CD4-positive, alpha-beta T cell treated with Interleukin-17A for 1 hour (primary cell): ENCODE measurements around the gene RTP2.
"Not testable (repeated sequence)": the region's sequence is repeated elsewhere in the genome, so short reads cannot be mapped to it uniquely, and the experiment has no call there.

Experiments used
- DNase-seq: peaks from one replicate; pipeline ENCODE4 v3.0.0-alpha.2; 2020

Gene RTP2

DNA sequence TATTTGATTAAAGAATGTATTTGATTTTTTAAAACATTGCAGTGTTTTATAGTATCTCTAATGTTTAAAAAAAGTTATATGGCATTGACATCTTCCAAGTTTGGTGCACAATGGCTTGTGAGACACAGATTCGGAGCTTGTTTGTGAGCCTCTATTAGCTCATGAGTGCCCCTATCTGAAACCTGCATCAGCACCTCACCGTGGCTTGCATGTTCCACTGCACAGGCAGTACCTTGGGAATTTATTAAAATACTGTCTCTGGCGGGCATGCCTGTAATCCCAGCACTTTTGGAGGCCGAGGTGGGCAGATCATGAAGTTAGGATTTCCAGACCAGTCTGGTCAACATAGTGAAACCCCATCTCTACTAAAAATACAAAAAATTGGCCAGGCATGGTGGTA is 6.8 kb upstream of the RTP2 start:
- no peak for DNase-seq

DNA sequence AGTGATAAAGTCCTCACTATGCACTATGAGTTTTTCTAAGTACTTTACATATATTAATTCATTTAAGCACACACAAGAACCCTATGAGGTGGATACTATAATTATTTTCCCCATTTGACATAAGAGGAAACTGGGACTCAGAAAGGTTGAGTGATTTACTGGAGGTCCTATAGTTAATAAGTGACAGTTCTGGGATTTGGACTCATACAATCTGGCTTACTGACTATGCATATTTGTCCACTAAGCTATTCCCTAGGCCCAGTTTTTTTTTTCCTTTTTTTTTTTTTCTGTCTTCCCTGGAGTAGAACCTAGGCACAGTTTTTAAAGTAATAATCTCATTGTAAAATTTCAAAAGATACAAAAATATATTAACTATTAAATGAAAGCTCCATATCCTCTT is 6.3 kb upstream of the RTP2 start:
- DNase-seq: no peak

DNA sequence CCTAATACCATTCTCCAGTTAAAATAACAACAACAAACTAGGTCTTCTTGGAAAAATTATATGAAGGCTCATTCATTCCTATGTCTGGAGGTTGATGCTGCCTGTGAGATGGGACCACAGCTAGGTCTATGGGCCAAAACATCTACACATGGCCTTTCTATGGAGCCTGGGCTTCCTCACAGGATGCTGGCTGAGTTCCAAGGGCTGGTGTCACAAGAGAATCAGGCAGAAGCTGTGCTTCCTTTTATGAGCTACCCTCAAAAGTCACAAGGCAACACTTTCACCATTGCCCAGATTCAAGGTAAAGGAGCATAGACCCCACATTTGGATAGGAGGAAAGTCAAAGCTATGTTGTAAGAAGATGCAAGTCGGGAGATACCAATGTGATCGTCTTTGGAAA is 4.6 kb upstream of the RTP2 start:
- no peak for DNase-seq

DNA sequence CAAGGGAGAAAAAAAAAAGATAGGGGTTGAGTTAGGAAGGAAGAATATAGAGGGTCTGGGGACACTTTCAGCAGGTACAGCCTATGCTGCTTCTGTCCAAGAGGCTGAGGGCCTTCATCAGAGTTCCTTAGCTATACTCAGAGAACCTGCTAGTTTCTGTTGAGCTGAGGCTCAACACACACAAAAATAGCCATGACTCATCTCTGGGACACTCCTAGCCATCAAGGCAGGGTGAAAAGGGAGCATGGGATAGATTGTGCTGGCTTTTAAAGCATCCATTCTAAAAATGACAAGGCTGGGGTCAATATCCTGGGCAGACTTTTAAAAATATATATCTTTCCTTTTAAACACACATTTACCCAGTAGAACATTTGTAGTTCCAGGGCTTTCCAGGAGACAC is 2.8 kb upstream of the RTP2 start:
- no peak for DNase-seq

DNA sequence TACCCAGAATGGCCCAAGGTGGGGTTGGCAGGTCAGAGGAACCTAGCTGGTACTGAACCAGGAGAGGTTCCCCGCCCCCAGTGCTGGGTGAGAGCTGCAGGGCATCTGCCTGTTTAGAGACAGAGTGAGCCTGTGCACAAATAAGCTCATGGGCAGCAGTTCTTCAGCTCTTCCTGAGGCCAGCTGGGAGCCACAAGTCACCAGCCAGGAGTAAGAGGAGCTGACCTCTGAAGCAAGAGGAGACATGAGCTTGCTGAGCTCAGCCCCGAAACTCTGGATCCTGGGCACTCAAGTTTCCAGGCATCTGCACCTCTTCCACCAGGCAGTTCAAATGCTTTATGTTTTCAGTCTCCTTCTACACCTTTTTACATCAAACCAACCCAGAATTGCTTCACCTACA is 2.1 kb downstream of the RTP2 start:
- DNase-seq: no peak

DNA sequence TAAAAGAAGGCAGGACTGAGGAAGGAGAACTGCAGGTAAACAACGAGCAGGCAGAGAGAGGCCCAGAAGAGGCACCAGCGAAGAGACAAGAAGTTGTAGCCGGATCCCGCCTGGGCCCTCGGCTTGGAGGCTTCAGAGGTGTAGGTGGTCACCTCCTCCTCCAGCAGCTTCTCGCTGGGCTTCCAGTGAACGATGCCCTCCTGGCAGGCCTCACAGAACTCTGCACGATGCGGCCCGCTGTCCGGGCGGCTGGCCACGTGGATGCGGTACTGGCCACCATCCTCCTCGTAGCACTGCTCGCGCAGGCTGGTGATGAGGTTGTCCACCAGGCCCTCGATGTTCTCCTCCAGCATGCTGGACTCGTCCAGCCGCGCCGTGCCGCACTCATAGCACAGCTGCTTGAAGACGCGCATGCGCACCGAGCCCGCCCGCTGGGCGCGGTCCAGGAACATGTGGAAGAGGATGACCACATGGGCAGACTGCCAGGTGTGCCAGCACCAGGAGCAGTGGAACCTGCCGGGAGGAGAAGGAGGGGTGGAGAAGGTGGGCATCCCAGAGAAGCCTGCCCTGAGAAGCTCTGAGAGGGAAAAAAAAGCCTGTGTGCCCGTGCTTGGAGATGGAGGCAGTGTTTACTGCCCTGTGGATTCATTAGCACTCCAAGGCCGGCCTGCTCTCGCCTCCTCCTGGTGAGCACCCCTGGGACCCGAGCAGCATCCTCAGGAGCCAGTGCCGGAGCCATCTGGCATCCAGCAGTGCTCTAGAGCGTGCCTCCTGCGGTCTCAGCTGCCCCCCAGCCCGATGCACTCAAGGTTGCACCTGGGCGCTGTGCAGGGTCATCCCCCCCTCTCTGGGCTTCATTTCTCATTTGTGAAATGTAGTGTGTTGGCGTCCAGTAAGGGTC is 3.6 kb downstream of the RTP2 start:
- no peak for DNase-seq

DNA sequence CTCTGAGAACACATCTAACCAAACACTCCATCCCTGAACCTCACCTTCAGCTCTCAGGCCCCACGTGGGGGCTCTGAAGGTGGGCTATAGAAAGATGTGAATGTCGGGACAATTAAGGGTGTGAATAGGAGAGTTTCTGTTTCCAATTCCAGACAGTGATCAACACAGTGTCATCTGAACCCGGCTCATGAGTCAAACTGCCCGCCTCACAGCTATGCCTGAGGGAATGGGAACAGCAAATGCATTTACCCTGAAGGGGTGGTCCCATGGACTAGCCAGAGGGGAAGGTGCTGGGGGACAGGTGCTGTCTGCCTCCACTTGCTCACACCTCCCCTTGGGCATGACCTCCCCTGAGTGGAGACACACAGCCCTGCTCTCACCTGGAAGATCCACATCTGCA is 6.3 kb downstream of the RTP2 start:
- DNase-seq: no peak

DNA sequence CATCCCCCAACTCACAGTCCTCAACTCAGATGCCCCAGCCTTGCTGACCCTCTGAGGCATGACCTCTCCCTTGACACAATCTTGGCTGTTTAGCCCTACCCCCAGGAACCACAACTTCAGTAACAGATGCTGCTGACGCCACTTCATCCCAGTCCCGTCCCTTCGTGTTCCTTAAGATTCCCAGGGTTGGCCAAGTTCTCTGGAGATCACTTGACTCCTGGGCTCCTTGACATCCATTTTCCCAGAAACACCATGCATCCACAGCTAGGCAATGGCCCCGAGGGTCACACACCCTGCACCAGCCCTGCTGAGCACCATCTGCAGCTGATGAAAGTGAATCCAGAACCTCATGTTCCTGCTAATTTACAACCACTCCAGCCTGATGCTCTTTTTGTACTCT is 6.9 kb downstream of the RTP2 start:
- DNase-seq: no peak

DNA sequence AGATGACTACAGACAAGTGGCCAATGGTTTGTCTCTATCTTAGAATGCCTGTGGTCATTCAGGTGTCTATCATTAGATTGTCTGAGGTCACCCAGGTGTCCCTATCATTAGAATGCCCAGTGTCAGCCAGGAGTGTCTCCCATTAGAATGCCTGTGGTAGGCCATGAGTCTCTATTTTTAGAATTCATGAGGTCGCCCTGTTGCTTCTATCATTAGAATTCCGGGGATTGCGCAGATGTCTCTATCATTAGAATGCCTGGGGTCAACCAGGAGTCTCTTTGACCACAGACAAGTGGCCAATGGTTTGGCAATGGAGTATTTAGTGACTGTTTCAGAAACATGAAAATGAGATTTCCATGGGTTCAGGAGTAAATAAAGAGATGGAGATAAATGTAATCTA is 7.6 kb downstream of the RTP2 start:
- DNase-seq: no peak

DNA sequence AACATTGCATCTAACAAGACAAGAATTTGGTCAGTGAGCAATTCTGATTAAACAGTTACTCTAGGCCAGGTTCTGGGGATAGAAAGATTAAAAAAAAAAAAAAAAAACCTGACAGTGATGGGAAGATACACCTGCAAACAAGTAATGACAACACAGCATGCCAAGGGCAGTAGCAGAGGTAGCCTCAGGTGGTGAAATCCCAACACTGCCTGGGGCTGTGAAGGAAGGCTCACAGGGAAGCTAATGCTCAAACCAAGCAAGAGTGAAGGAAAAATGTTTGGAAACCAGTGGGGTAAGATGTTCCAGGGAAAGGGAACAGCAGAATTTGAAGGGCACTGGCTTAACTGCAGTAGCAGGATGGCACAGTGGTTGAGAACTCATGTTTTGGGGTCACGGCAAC is 8.9 kb downstream of the RTP2 start:
- DNase-seq: no peak

DNA sequence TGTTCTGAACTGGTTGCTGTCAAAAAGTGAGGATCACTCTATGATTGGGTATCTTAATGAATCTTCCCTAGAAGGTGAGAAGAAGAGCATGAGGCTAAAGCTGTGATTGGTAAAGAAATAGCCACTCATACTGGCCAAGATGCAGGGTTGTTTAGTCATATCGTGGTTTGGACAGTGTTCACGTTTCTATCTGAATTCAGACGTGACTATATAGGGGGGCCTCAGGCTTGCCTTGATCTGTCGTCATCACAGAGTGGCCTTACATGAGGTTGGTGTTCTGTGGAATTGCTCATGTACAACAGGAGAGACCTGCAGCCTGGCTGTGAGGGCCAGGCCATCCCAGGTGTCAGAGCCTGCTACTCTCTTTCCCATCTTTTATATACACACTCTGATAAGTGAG is 12.4 kb downstream of the RTP2 start:
- DNase-seq: no peak

DNA sequence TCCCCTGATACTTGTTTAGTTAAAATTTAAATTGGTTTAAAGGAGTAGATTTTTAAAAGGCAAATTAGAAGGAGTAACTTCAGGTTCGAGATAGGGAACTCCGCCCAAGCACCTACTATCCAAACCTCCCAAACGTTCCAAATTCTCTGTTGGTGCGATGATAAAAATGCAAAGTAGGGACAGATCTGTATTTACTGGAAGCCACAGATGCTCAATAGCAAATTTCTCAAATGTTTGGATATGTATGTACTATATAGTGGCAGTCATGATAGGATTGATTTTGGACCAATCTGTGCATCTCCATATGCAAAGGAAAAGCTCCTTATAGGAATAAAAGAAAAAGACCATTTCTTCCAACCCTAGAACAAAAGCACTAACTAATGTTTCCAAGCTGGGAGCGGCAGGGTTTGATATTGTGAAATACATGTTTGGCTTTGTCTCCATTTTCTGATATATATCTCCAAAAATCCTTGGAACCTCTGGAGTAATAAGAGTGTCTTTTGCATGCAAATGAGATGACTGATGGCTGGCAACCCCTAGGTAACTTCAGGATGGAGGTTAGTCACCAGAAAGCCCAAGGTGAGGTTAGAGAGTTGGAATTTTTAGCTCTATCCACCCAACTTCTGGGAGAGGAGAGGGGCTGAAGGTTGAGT is 15.6 kb downstream of the RTP2 start:
- DNase-seq: no peak

DNA sequence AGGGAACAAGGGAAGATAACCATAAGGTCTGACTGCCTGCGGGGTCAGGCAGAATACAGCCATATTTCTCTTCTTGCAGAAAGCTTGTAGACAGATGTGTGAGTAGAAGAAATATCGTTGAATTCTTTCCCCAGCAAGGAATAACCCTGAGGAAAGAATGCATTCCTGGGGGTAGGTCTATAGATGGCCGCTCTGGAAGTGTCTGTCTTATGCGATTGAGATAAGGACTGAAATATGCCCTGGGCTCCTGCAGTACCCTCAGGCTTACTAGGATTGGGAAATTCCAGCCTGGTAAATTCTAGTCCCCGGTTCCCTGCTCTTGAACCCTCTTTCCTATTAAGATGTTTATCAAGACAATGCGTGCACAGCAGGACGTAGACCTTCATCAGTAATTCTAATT is 16.4 kb downstream of the RTP2 start:
- DNase-seq: no peak

DNA sequence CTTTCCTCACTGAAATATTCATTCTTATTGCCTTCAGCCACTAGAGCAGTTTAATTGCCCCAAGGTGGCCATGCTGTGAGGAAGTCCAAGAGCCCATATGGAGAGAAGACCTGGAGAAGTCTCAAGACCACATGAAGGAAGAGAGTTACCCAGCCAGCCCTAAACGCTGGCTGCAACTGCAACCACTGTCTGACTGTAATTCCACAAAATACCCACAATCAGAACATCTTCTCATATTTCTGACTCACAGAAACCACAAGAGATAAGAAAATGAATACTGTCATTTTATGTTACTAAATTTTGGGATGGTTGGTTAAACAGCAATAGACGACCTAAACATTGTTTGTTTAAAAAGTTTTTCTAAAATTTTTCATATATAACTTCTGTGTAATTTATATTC is 17.5 kb downstream of the RTP2 start:
- no peak for DNase-seq

DNA sequence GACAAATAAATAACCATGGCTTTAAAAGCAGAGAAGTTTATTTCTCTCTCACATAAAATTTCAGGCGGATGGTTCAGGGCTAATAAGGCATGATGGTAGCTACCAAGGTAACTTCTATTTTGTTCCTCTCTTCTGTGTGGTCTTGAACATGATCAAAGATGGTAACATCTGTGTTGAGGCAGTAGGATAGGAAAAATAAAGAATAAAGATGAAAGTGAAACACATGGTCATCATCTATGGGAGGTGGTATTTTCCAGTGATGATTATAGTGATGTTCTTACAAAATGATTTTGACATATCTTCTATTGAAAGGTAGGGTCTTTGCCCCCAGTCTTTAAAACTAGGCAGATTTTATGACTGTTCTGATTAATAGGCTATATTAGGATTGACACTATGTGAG is 17.9 kb downstream of the RTP2 start:
- DNase-seq: no peak

DNA sequence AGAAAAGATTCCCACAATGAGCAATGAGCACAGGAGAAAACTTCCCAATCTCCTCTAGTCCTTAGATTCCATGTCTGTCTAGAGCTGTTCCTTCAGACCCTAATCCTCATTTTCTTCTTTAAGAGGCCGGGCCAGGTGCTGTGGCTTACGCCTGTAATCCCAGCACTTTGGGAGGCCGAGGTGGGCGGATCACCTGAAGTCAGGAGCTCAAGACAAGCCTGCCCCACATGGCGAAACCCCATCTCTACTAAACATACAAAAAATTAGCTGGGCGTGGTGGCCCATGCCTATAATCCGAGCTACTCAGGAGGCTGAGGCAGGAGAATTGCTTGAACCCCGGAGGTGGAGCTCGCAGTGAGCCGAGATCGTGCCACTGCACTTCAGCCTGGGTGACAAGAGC is 20.6 kb downstream of the RTP2 start:
- DNase-seq: not testable (repeated sequence)

DNA sequence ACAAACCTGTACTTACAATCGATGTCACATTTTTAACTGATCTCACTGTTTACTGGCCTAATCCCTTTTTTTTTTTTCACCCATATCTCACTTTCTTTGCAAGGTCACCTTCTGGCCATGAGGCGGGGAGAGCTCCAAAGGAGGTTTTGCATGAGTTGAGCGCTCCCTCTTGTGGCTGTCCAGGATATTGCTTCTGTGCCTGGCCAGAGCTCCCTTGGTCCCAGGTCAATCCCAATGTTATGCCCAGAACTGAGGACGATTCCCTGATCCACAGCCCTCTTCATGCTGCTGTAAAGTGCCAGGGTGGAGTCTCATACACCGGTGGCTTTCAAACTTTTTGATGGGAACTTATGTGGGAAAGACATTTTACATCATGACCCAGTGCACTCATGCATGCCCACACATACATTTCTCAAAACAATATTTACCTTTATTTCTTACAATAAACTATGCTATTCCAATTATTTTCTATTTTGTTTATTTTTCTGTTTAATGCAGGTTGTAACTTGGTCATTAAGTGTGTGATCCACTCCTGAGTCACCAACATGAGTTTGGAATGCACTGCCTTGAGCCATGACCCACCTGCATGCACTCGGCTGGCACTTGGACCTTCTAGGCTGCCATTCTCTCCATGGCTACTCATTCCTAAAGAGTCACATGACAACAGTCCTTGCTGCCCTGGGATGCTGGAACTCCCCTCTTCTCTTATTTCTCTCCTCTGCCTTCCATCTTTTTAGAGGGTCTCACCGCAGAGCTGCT is 22.5 kb downstream of the RTP2 start:
- DNase-seq: peak; percentile 68

DNA sequence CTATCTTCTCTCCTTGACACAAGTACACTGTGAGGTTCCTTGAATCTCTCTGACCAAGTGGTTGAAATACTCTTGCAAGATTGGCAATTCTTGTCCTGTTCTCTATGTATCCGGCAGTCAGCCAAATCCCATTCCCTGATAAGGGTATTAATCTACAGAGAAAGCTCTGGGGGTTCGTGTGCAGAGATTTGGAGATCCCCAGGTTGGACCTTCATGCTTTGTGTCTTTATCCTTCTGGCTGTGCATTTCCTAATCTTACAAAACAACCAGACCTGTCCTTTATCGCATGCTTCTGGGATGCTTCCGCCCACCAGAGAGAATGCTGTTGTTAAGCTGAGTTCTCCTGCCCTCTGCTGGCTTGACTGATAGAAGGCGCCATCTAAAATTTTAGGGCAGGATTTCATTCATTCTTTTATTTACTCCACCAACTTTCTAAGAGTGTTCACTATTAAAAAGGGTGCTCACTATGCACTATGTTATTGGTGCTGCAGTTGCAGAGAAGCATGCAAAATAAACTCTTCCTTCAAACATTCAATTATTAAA is 23.6 kb downstream of the RTP2 start:
- DNase-seq: peak; percentile 22

DNA sequence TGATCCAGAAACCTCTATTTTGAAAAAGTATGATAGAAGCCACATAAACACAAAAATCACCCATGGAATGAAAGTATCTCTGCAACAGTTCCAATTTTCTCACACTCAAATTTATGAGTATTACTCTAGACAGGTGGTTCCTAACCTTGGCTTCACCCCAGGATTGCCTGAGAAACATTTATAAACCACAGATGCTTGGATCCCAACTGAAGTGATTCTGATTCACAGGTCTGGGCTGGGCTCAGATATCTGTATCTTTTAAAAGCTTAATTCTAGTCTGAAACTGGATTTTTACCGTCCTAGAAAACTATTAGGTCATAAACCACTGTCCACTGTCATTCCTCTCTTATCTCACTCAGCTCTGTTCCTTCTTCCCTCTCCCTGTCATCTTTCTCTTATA is 24.8 kb downstream of the RTP2 start:
- DNase-seq: no peak

DNA sequence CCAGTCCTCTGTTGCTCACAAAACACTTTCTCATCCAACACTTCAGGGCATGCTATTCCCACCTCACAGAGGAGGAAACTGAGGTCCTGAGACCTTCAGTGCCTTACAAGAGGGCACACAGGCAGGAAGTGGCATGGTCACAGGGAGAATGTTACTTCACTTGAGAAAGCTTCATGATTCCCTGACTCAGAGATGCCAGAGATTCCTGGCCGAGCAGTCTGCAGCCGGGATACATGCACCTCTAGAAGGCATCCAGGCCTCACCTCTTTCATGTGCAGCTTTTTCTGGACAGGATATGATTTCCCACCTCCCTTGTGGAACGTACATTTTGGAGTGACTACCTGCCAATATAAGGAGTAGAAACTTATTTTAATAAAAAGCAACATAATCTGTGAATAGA is 29.3 kb downstream of the RTP2 start:
- DNase-seq: no peak

DNA sequence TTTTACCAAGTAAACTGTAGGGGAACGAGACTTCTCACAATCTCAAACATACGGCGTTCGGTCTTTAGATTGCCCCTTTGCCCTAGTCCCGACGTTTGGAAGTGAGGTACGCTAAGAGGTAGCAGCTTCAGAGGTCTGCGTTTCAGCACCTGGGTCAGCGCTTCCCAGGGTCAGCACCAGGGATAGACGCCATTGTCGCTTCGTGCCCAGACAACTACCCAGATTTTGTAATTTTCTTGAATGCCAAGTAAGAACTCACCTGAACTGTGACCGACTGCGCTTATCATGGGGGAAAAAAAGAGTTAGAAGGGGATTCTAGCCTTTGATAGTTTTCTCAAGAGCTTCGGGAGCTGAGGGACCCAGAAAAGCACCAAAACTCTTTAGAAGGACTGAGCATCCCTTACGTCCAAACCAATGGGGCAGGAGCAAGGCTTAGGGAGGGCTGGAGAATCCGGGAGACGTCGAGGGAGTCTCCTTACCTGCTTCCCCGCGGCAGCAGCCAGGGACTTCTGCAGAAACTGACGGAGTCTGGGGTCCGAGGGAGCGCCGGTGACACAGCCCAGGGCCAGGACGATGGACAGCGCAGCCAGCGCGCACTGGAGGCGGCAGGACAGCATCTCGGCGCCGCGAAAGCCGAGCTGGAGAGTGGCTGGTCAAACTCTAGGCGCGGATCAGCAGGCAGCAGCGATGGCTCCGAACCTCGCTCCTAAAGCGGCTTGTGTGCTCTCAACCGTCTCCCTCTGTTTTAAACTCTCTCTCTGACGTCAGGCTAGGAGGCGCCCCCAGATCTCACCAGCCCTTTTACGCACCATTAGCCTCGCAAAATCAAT is 32.5 kb downstream of the RTP2 start, which contains the start of gene SST:
Gene SST, minus strand, starts transcription at position 720 of the 830 bp plus-strand sequence. Its CDS starts 103 bp downstream, at position 617.
- DNase-seq: no peak

DNA sequence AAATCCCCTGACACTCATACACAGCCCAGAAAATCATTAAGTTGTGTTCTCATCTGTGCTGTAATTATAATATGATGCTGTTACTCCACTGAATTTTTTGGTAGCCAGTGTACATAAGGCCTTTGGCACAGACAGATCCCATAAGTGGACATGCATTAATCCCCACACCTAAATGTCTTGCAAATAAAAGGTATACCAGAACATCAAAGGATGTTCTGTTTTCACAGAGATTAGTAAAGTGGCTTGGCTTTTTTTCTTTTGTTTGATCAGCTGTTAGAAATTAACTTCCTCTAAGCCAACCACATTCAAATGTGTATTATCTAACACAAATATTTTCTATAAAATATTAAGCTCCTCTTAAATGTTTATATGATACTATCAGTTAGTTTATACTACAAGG is 34.8 kb downstream of the RTP2 start:
- no peak for DNase-seq
